22Rv1 (cell line): ENCODE measurements around the gene TRAP1.

Experiments
- ZFX ChIP-seq: fragments of 450-650 bp; IDR thresholded peaks from 2 replicates; pipeline ENCODE4 v1.6.1; 2017; ENCODE audit warnings: antibody characterized with exemption, borderline replicate concordance
- TF ChIP-seq, protein P1 (sequence below): fragments of 450-650 bp; IDR thresholded peaks from 2 replicates; pipeline ENCODE4 v1.5.1; 2017; ENCODE audit warnings: mild to moderate bottlenecking

DNA sequence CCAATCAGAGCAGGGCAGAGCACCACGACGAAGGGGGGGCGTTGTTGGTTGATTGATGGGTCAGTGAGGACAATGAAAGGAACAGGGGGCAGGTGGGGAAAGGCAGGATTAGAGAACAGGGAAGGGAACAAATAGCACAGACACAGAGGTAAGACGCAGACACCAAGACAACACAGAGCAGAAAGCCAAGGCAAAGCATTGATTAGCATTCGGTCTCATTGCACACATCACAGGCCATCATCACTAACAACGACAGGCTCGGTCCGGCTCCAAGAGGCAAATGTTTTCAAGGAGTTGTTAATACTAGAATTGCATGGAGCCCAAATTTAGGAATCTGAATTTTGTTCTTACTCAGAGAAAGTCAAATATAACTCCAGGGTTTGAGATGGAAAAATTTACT lies 34.6 kb upstream of the TRAP1 start:
- TF ChIP-seq, protein P1, sequence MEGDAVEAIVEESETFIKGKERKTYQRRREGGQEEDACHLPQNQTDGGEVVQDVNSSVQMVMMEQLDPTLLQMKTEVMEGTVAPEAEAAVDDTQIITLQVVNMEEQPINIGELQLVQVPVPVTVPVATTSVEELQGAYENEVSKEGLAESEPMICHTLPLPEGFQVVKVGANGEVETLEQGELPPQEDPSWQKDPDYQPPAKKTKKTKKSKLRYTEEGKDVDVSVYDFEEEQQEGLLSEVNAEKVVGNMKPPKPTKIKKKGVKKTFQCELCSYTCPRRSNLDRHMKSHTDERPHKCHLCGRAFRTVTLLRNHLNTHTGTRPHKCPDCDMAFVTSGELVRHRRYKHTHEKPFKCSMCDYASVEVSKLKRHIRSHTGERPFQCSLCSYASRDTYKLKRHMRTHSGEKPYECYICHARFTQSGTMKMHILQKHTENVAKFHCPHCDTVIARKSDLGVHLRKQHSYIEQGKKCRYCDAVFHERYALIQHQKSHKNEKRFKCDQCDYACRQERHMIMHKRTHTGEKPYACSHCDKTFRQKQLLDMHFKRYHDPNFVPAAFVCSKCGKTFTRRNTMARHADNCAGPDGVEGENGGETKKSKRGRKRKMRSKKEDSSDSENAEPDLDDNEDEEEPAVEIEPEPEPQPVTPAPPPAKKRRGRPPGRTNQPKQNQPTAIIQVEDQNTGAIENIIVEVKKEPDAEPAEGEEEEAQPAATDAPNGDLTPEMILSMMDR = no peak
- no peak for TF ChIP-seq ZFX
